ENCODE data around the gene TEX36.

- TF ChIP-seq POLR2A (IDR thresholded peaks at IDR 0.05) (no peak), CTCF (IDR thresholded peaks at IDR 0.05) (no peak), POLR2AphosphoS5 (IDR thresholded peaks at IDR 0.05) (no peak), EP300 (IDR thresholded peaks at IDR 0.05) (no peak)
Measured at GRCh38 chr10:125626671-125627070, 56.3 kb downstream of the TEX36 start.
